Lung microvascular endothelial cell (primary cell): Measurements from ENCODE around the gene KDM4C. TPM values are rescaled to one million over a fixed set of nuclear protein-coding genes. Genes with fewer than 3 reads are reported as not detected.

Experiments used
- DNase-seq, 2 donors: peaks; one replicate each; pipeline versions ENCODE4 v3.0.0 to v3.0.0-alpha.2; 2010; ENCODE audit warnings: low read depth in 2 of 2
- total RNA-seq: library from RNA; depleted of rRNA; stranded (reverse); fragments of >200 nt; gene quantifications from 2 replicates; pipeline ENCODE4 v1.2.1, GENCODE V29; 2014

Gene KDM4C
- total RNA-seq, 1 donor from 2014 or later: 19.2 TPM

GRCh38 chr9:7037176-7037575 lies 279.4 kb downstream of the KDM4C start:
- no peak for DNase-seq

- DNase-seq: no peak
Observed at GRCh38 chr9:7042124-7042523, 284.4 kb downstream of the KDM4C start.

GRCh38 chr9:7045361-7045760 lies 287.6 kb downstream of the KDM4C start:
- DNase-seq: no peak

- no peak for DNase-seq
Observed at GRCh38 chr9:7051711-7052110, 293.9 kb downstream of the KDM4C start.

GRCh38 chr9:7053903-7054302 lies 296.1 kb downstream of the KDM4C start:
- no peak for DNase-seq

- DNase-seq: peak in 1 of 2 donors; percentile 29
Observed at GRCh38 chr9:7055171-7055903, 297.6 kb downstream of the KDM4C start.

GRCh38 chr9:7056254-7056653 lies 298.5 kb downstream of the KDM4C start:
- DNase-seq: no peak

- no peak for DNase-seq
Observed at GRCh38 chr9:7058473-7058872, 300.7 kb downstream of the KDM4C start.

- no peak for DNase-seq
Observed at GRCh38 chr9:7067169-7067568, 309.4 kb downstream of the KDM4C start.

- DNase-seq: no peak
Observed at GRCh38 chr9:7071916-7072315, 314.1 kb downstream of the KDM4C start.

GRCh38 chr9:7073706-7074105 lies 315.9 kb downstream of the KDM4C start:
- DNase-seq: no peak

GRCh38 chr9:7075154-7075553 lies 317.4 kb downstream of the KDM4C start:
- no peak for DNase-seq

GRCh38 chr9:7079051-7079450 lies 321.3 kb downstream of the KDM4C start:
- no peak for DNase-seq

- no peak for DNase-seq
Observed at GRCh38 chr9:7081065-7081600, 323.4 kb downstream of the KDM4C start.

- no peak for DNase-seq
Observed at GRCh38 chr9:7083192-7083591, 325.4 kb downstream of the KDM4C start.

- no peak for DNase-seq
Observed at GRCh38 chr9:7085357-7085756, 327.6 kb downstream of the KDM4C start.

GRCh38 chr9:7086389-7086788 lies 328.6 kb downstream of the KDM4C start:
- DNase-seq: no peak

GRCh38 chr9:7088611-7089010 lies 330.8 kb downstream of the KDM4C start:
- peak; percentile 25 to 78 for DNase-seq

- DNase-seq: no peak
Observed at GRCh38 chr9:7089406-7090193, 331.8 kb downstream of the KDM4C start.

GRCh38 chr9:7093040-7093439 lies 335.3 kb downstream of the KDM4C start:
- peak in 1 of 2 donors; percentile 21 for DNase-seq

GRCh38 chr9:7094052-7094451 lies 336.3 kb downstream of the KDM4C start:
- peak; percentile 47 to 54 for DNase-seq

- DNase-seq: peak in 1 of 2 donors; percentile 63
Observed at GRCh38 chr9:7094576-7094975, 336.8 kb downstream of the KDM4C start.

- peak in 1 of 2 donors; percentile 16 for DNase-seq
Observed at GRCh38 chr9:7095058-7095457, 337.3 kb downstream of the KDM4C start.
